HepG2 (cell line): ENCODE results near the gene NAPSA. TPM values are rescaled to one million over a fixed set of nuclear protein-coding genes. Genes with fewer than 3 reads are reported as not detected.

Experiments used
- ATAC-seq: fragments of 200-7000 bp; cut with Tn5 transposase; 3 replicates; pipeline ENCODE4 v1.9.1; 2020; ENCODE audit warnings: mild to moderate bottlenecking, moderate library complexity
- BruUV-seq: library from RNA; stranded (reverse); fragments of 400-500 nt; replicated peaks from 2 replicates; lab custom pipeline; 2021; lab: Mats Ljungman, UMichigan
- CTCF ChIA-PET: fragments of 300-600 bp; formaldehyde crosslinking; extraction: SDS; loops from one replicate; lab custom pipeline; 2021; ENCODE audit warnings: low total read pairs, inconsistent platforms, low intra/inter-chr PET ratio; lab: Yijun Ruan, JAX
- POLR2A ChIA-PET: fragments of 350-600 bp; sonication (Branson Sonifier 250); formaldehyde crosslinking; loops from one replicate; lab custom pipeline; 2020; ENCODE audit warnings: antibody characterized with exemption, inconsistent platforms; lab: Yijun Ruan, JAX
- DNase-seq: peaks from one replicate; pipeline ENCODE4 v3.0.0-alpha.2; 2015; ENCODE audit warnings: low spot score
- FAIRE-seq: peaks from 3 replicates; lab custom pipeline; 2011; peaks lifted over from hg19 to GRCh38; lab: Jason Lieb, UNC
- H2AFZ ChIP-seq: one replicate; pipeline ENCODE4 v1.6.1; 2011; ENCODE audit warnings: low read length, inconsistent platforms
- H3K27ac ChIP-seq: fragments of 300-600 bp; 3 replicates; pipeline ENCODE4 v1.8.0; 2011; ENCODE audit warnings: mixed run types, mild to moderate bottlenecking, mixed read lengths, low read length, inconsistent platforms; ENCODE audit not compliant: insufficient read depth; ENCODE audit errors: extremely low read length
- H3K27me3 ChIP-seq, 2 experiments: fragments of 200-600 bp in 1 of 2; 2 replicates in 1 of 2; 3 replicates in 1 of 2; pipeline versions ENCODE4 v1.6.0 to v1.8.0; 2011; ENCODE audit warnings: low read length in 2 of 2, mild to moderate bottlenecking in 2 of 2, moderate library complexity in 2 of 2, inconsistent platforms in 1 of 2; ENCODE audit not compliant: insufficient read depth in 2 of 2, control insufficient read depth in 1 of 2
- H3K36me3 ChIP-seq, 2 experiments: fragments of 200-600 bp in 1 of 2; replicated peaks in 1 of 2; 2 replicates in 1 of 2; 3 replicates in 1 of 2; pipeline versions ENCODE4 v1.5.1 to v1.8.0; 2011; ENCODE audit warnings: low read length in 2 of 2, inconsistent platforms in 1 of 2; ENCODE audit not compliant: insufficient read depth in 2 of 2, control insufficient read depth in 1 of 2
- H3K4me1 ChIP-seq: 2 replicates; pipeline ENCODE4 v1.5.1; 2012; ENCODE audit warnings: low read length, inconsistent platforms; ENCODE audit not compliant: insufficient read depth
- H3K4me2 ChIP-seq: 2 replicates; pipeline ENCODE4 v1.6.0; 2011; ENCODE audit warnings: low read depth, low read length, inconsistent platforms
- H3K4me3 ChIP-seq, 3 experiments: fragments of 200-600 bp in 1 of 3; sonication (generic), shearing (Covaris generic) in 1 of 3; replicated peaks in 1 of 3; 2 replicates each; pipeline ENCODE4 v1.5.1; 2011 to 2016; ENCODE audit warnings: low read length in 3 of 3, inconsistent platforms in 2 of 3, low read depth in 2 of 3, mild to moderate bottlenecking in 2 of 3, control low read depth in 1 of 3, mixed read lengths in 1 of 3; ENCODE audit not compliant: insufficient read depth in 1 of 3
- H3K79me2 ChIP-seq: one replicate; pipeline ENCODE4 v1.6.1; 2011; ENCODE audit warnings: low read length, inconsistent platforms; ENCODE audit not compliant: insufficient read depth
- H3K9ac ChIP-seq: 2 replicates; pipeline ENCODE4 v1.6.0; 2011; ENCODE audit warnings: mild to moderate bottlenecking, low read depth, low read length, inconsistent platforms; ENCODE audit not compliant: insufficient read depth
- H3K9me3 ChIP-seq: 2 replicates; pipeline ENCODE4 v1.5.1; 2012; ENCODE audit warnings: mild to moderate bottlenecking, low read length
- H4K20me1 ChIP-seq: 2 replicates; pipeline ENCODE4 v1.6.0; 2011; ENCODE audit warnings: inconsistent platforms, mild to moderate bottlenecking, low read length, moderate library complexity; ENCODE audit not compliant: insufficient read depth
- CEBPZ ChIP-seq: IDR thresholded peaks from 2 replicates; pipeline ENCODE4 v1.6.1; 2012; ENCODE audit warnings: low read length, improper control_type of control experiment
- DPF2 ChIP-seq: sonication (generic); formaldehyde crosslinking; IDR thresholded peaks from 2 replicates; pipeline ENCODE4 v1.4.0; 2020; ENCODE audit warnings: mild to moderate bottlenecking, low read depth, missing genetic modification reagents, borderline replicate concordance
- FOXJ3 ChIP-seq: sonication (generic); formaldehyde crosslinking; IDR thresholded peaks from 2 replicates; pipeline ENCODE4 v1.4.0; 2020; ENCODE audit warnings: missing genetic modification reagents, mild to moderate bottlenecking, borderline replicate concordance
- HNRNPH1 ChIP-seq: fragments of 200-400 bp; formaldehyde crosslinking; optimal IDR thresholded peaks from 2 replicates; pipeline ENCODE3; 2017; ENCODE audit warnings: mild to moderate bottlenecking, low read depth, low read length
- KLF13 ChIP-seq: sonication (generic); formaldehyde crosslinking; IDR thresholded peaks from 2 replicates; pipeline ENCODE4 v1.4.0; 2020; ENCODE audit warnings: mild to moderate bottlenecking, missing genetic modification reagents
- MED8 ChIP-seq: sonication (generic); formaldehyde crosslinking; IDR thresholded peaks from 2 replicates; pipeline ENCODE4 v1.8.1; 2023; ENCODE audit warnings: mild to moderate bottlenecking, missing genetic modification reagents; ENCODE audit not compliant: insufficient replicate concordance
- NR2F1 ChIP-seq, 2 experiments: fragments of 450-650 bp in 1 of 2; formaldehyde crosslinking in 1 of 2; IDR thresholded peaks; 2 replicates each; pipeline versions ENCODE4 v1.5.0 to v1.6.1; 2016 to 2020; ENCODE audit warnings: mild to moderate bottlenecking in 1 of 2, missing compliant biosample characterization in 1 of 2, missing genetic modification reagents in 1 of 2, moderate library complexity in 1 of 2
- PBX2 ChIP-seq: IDR thresholded peaks from 2 replicates; pipeline ENCODE4 v1.6.1; 2016; ENCODE audit warnings: control low read depth
- PHF5A ChIP-seq: IDR thresholded peaks from one replicate; pipeline ENCODE4 v1.6.1; 2018; ENCODE audit warnings: low read depth, missing genetic modification reagents; ENCODE audit not compliant: unreplicated experiment
- SIN3A ChIP-seq: IDR thresholded peaks from 2 replicates; pipeline ENCODE4 v1.6.1; 2011; ENCODE audit warnings: low read depth, mild to moderate bottlenecking, control low read depth, low read length, borderline replicate concordance
- TMF1 ChIP-seq: sonication (generic); formaldehyde crosslinking; IDR thresholded peaks from 2 replicates; pipeline ENCODE4 v1.8.1; 2022; ENCODE audit warnings: low read depth, missing genetic modification reagents
- ZNF121 ChIP-seq: sonication (generic); formaldehyde crosslinking; IDR thresholded peaks from 2 replicates; pipeline ENCODE4 v1.5.0; 2020; ENCODE audit warnings: mild to moderate bottlenecking, missing genetic modification reagents
- ZNF3 ChIP-seq: IDR thresholded peaks from 2 replicates; pipeline ENCODE4 v1.7.0; 2017; ENCODE audit warnings: inconsistent platforms
- ZNF766 ChIP-seq: sonication (generic); formaldehyde crosslinking; IDR thresholded peaks from 2 replicates; pipeline ENCODE4 v1.5.0; 2020; ENCODE audit warnings: missing genetic modification reagents, borderline replicate concordance
- ZNF772 ChIP-seq: sonication (generic); formaldehyde crosslinking; IDR thresholded peaks from 2 replicates; pipeline ENCODE4 v1.5.0; 2020; ENCODE audit warnings: mild to moderate bottlenecking, missing genetic modification reagents
- WGBS: methylation state at CpG from one replicate; pipeline ENCODE4 v1.1.6; 2017; ENCODE audit warnings: low lambda C conversion rate; 5-methylcytosine and 5-hydroxymethylcytosine counted together
- in situ Hi-C: cut with HindIII; loops from 2 replicates; pipeline ENCODE4 v1.10.0; 2017; ENCODE audit warnings: low pct_unique_long_range_greater_than_20kb; ENCODE audit not compliant: extremely low pct_ligation_motif_present
- intact Hi-C: fragments of 100-400 bp; cut with micrococcal nuclease; formaldehyde crosslinking; loops from one replicate; pipeline ENCODE4 v1.10.0; 2022; ENCODE audit not compliant: unreplicated experiment
- polyA plus RNA-seq, 8 experiments: library from polyadenylated mRNA; depleted of rRNA in 3 of 8; stranded (reverse) in 7 of 8; unstranded in 1 of 8; fragments of >200 nt; fragmentation: Illumina TruSeq in 4 of 8; extraction: Trizol in 4 of 8; gene quantifications; 2 replicates each; pipeline versions ENCODE4 v1.2.1 to v1.2.3, GENCODE V29; 2011 to 2016; ENCODE audit warnings: low read depth in 4 of 8, missing spikeins in 1 of 8, mixed read lengths in 1 of 8; ENCODE audit not compliant: insufficient read depth in 1 of 8
- total RNA-seq, 5 experiments: library from RNA; depleted of rRNA; stranded (reverse); fragments of >200 nt; fragmentation: Illumina TruSeq; extraction: Trizol; gene quantifications; 2 replicates each; pipeline ENCODE4 v1.2.3, GENCODE V29; 2016; ENCODE audit warnings: low read depth in 1 of 5

NAPSA gene
- total and polyA plus RNA-seq, 2 of the 13 experiments (the other 11 are each of a cell fraction or from before 2014, with no cell fraction given): not detected

GRCh38 chr19:50341091-50341564 lies 24.3 kb downstream of the NAPSA start:
- intact Hi-C loops (no loop called here), in situ Hi-C loops (no loop called here)
- peak; percentile 95 for TF ChIP-seq ZNF121 (CRISPR knock-in tag)
- TF ChIP-seq MED8 (CRISPR knock-in tag): no peak
- FAIRE-seq (no peak), DNase-seq (no peak), ATAC-seq (no peak)
- Histone ChIP-seq H2AFZ (no peak overlapping the region), H3K9ac (no peak overlapping the region), H4K20me1 (no peaks in the 10 kb centered on the region), H3K27me3 (no peaks in the 10 kb centered on the region), H3K79me2 (no peaks in the 10 kb centered on the region), H3K9me3 (peaks cover 6% of the 10 kb centered on the region; the same call in 1 of the 2 replicates), H3K4me3 (no peak overlapping the region), H3K36me3 (no peaks in the 10 kb centered on the region), H3K4me1 (peaks cover 23% of the 10 kb centered on the region), H3K27ac (no peak overlapping the region), H3K4me2 (no peak overlapping the region)
- CTCF ChIA-PET: no interaction called here
- WGBS: 66% methylated on average over 3 of the region's 3 CpGs
- POLR2A ChIA-PET: interaction anchor here (1.9 kb wide), 1 partner anchor 9 kb away, joined by 8 read pairs; no protein-coding TSS in a partner anchor
- no TSS peak for BruUV-seq

GRCh38 chr19:50340331-50340730 lies 25.1 kb downstream of the NAPSA start:
- no peak for DNase-seq
- no peak overlapping the region for H3K9ac ChIP-seq
- H3K4me3 ChIP-seq: no peak overlapping the region
- BruUV-seq: no TSS peak
- CTCF ChIA-PET: no interaction called here
- H4K20me1 ChIP-seq: no peaks in the 10 kb centered on the region
- in situ Hi-C loops: no loop called here
- no peak overlapping the region for H3K27ac ChIP-seq
- H3K36me3 ChIP-seq: no peaks in the 10 kb centered on the region
- peaks cover 21% of the 10 kb centered on the region for H3K4me1 ChIP-seq
- no peak overlapping the region for H2AFZ ChIP-seq
- no peak overlapping the region for H3K4me2 ChIP-seq
- peaks cover 6% of the 10 kb centered on the region; the same call in 1 of the 2 replicates for H3K9me3 ChIP-seq
- ATAC-seq: no peak
- intact Hi-C loops: no loop called here
- H3K79me2 ChIP-seq: no peaks in the 10 kb centered on the region
- POLR2A ChIA-PET: interaction anchor here (1.9 kb wide), 1 partner anchor 10 kb away, joined by 8 read pairs; no protein-coding TSS in a partner anchor
- FAIRE-seq: no peak
- H3K27me3 ChIP-seq: no peaks in the 10 kb centered on the region
- no peak for TF ChIP-seq PBX2
- TF ChIP-seq FOXJ3 (CRISPR knock-in tag): no peak
- TF ChIP-seq SIN3A: no peak
- no peak for TF ChIP-seq ZNF766 (CRISPR knock-in tag)
- no peak for TF ChIP-seq TMF1 (CRISPR knock-in tag)
- no peak for TF ChIP-seq ZNF3 (CRISPR knock-in tag)
- TF ChIP-seq HNRNPH1: no peak
- no peak for TF ChIP-seq ZNF772 (CRISPR knock-in tag)
- no peak for TF ChIP-seq CEBPZ
- no peak for TF ChIP-seq NR2F1 (CRISPR knock-in tag; IDR thresholded peaks at IDR 0.05)
- TF ChIP-seq KLF13 (CRISPR knock-in tag): no peak
- TF ChIP-seq PHF5A (CRISPR knock-in tag): no peak
- no peak for TF ChIP-seq DPF2 (CRISPR knock-in tag)
